Loucy (cell line): ENCODE measurements around the gene GALM.

Source experiments
- H2AFZ ChIP-seq: fragments of 200-600 bp; sonication (generic); 2 replicates; pipeline ENCODE4 v1.6.0; 2016; ENCODE audit warnings: antibody characterized with exemption, mild to moderate bottlenecking, low read length, moderate library complexity
- H3F3A ChIP-seq: fragments of 200-600 bp; 2 replicates; pipeline ENCODE4 v1.6.0; 2016; ENCODE audit warnings: antibody characterized with exemption, low read depth, mild to moderate bottlenecking
- H3K27me3 ChIP-seq: fragments of 200-600 bp; sonication (generic); 2 replicates; pipeline ENCODE4 v1.6.1; 2014; ENCODE audit warnings: low read length, mild to moderate bottlenecking; ENCODE audit not compliant: insufficient read depth, poor library complexity, severe bottlenecking
- H3K36me3 ChIP-seq: fragments of 200-600 bp; sonication (generic); 2 replicates; pipeline ENCODE4 v1.6.1; 2016; ENCODE audit warnings: low read length; ENCODE audit not compliant: insufficient read depth
- H3K4me1 ChIP-seq: fragments of 200-600 bp; sonication (generic); 2 replicates; pipeline ENCODE4 v1.5.1; 2014; ENCODE audit warnings: low read length, mild to moderate bottlenecking; ENCODE audit not compliant: insufficient read depth, poor library complexity, severe bottlenecking
- H3K4me2 ChIP-seq: fragments of 200-600 bp; sonication (generic); 2 replicates; pipeline ENCODE4 v1.6.0; 2014; ENCODE audit warnings: antibody characterized with exemption, low read length, low read depth, mild to moderate bottlenecking; ENCODE audit not compliant: poor library complexity, severe bottlenecking
- H3K4me3 ChIP-seq: fragments of 200-600 bp; sonication (generic); 2 replicates; pipeline ENCODE4 v1.5.1; 2014; ENCODE audit warnings: low read length, mild to moderate bottlenecking, mixed read lengths; ENCODE audit not compliant: poor library complexity, severe bottlenecking
- H3K79me2 ChIP-seq: fragments of 200-600 bp; sonication (generic); 2 replicates; pipeline ENCODE4 v1.6.1; 2014; ENCODE audit warnings: low read length; ENCODE audit not compliant: insufficient read depth
- H3K9ac ChIP-seq: fragments of 200-600 bp; sonication (generic); 2 replicates; pipeline ENCODE4 v1.6.0; 2014; ENCODE audit warnings: mild to moderate bottlenecking, low read depth, low read length, moderate library complexity; ENCODE audit not compliant: poor library complexity, severe bottlenecking
- H3K9me2 ChIP-seq: fragments of 200-600 bp; sonication (generic); replicated peaks from 2 replicates; pipeline ENCODE4 v1.6.1; 2016; ENCODE audit warnings: low read depth, low read length, mixed read lengths
- H3K9me3 ChIP-seq: fragments of 200-600 bp; sonication (generic); 2 replicates; pipeline ENCODE4 v1.6.1; 2014; ENCODE audit warnings: mild to moderate bottlenecking, antibody characterized with exemption, low read length, low read depth; ENCODE audit not compliant: insufficient read depth
- H4K20me1 ChIP-seq: fragments of 200-600 bp; sonication (generic); 2 replicates; pipeline ENCODE4 v1.6.0; 2014; ENCODE audit warnings: antibody characterized with exemption, low read length, mild to moderate bottlenecking; ENCODE audit not compliant: insufficient read depth, poor library complexity, severe bottlenecking
- CTCF ChIP-seq: fragments of 200-600 bp; sonication (generic); conservative IDR thresholded peaks from 2 replicates; pipeline ENCODE4 v1.5.1; 2014; ENCODE audit warnings: mild to moderate bottlenecking, antibody characterized with exemption, low read length
- EZH2phosphoT487 ChIP-seq: fragments of 200-600 bp; IDR thresholded peaks from 2 replicates; pipeline ENCODE4 v1.6.1; 2018; ENCODE audit warnings: antibody characterized with exemption, mild to moderate bottlenecking, moderate library complexity, borderline replicate concordance

Gene GALM

GRCh38 chr2:38745267-38745666 is 79.4 kb downstream of the GALM start:
- Histone ChIP-seq H2AFZ (no peak overlapping the region), H3K9me2 (no peaks in the 10 kb centered on the region), H3K9me3 (no peaks in the 10 kb centered on the region), H3K27me3 (peaks cover 11% of the 10 kb centered on the region), H3F3A (peaks cover 33% of the 10 kb centered on the region; the same call in 1 of the 2 replicates), H4K20me1 (peaks cover 97% of the 10 kb centered on the region), H3K79me2 (peaks cover 98% of the 10 kb centered on the region), H3K36me3 (peaks cover 81% of the 10 kb centered on the region), H3K4me2 (peak overlapping the region; percentile 89), H3K4me1 (peaks cover 56% of the 10 kb centered on the region), H3K9ac (peak overlapping the region; percentile 99), H3K4me3 (peak overlapping the region; percentile 100)
- TF ChIP-seq CTCF, result no peak
- TF ChIP-seq EZH2phosphoT487, result no peak

- Histone ChIP-seq H3K4me1 (peaks cover 62% of the 10 kb centered on the region), H3K36me3 (peaks cover 81% of the 10 kb centered on the region), H4K20me1 (peaks cover 88% of the 10 kb centered on the region), H3K27me3 (peaks cover 15% of the 10 kb centered on the region), H3K4me2 (peak overlapping the region; percentile 89), H3K9ac (peak overlapping the region; percentile 99), H3K4me3 (peak overlapping the region; percentile 100), H3K79me2 (peaks cover 91% of the 10 kb centered on the region), H3F3A (peaks cover 26% of the 10 kb centered on the region; the same call in 1 of the 2 replicates), H3K9me3 (no peaks in the 10 kb centered on the region), H2AFZ (no peak overlapping the region), H3K9me2 (no peaks in the 10 kb centered on the region)
- TF ChIP-seq EZH2phosphoT487, result no peak
- TF ChIP-seq CTCF, result no peak
These were observed 81.1 kb downstream of the GALM start for GRCh38 chr2:38747007-38747424.

- Histone ChIP-seq H4K20me1 (peaks cover 82% of the 10 kb centered on the region), H3K27me3 (peaks cover 15% of the 10 kb centered on the region), H3K9ac (peak overlapping the region; percentile 99), H3K79me2 (peaks cover 83% of the 10 kb centered on the region), H3F3A (peaks cover 18% of the 10 kb centered on the region; the same call in 1 of the 2 replicates), H3K9me3 (no peaks in the 10 kb centered on the region), H3K4me3 (peak overlapping the region; percentile 100), H2AFZ (no peak overlapping the region), H3K9me2 (no peaks in the 10 kb centered on the region), H3K4me2 (peak overlapping the region; percentile 89), H3K36me3 (peaks cover 74% of the 10 kb centered on the region), H3K4me1 (peaks cover 61% of the 10 kb centered on the region)
- no peak for TF ChIP-seq CTCF
- no peak for TF ChIP-seq EZH2phosphoT487
These were observed 81.9 kb downstream of the GALM start for GRCh38 chr2:38747819-38748218.
